ENCODE results near the gene GJA5.
"Not testable (repeated sequence)": the region's sequence is repeated elsewhere in the genome, so short reads cannot be mapped to it uniquely, and the experiment has no call there.

The GJA5 gene

DNA sequence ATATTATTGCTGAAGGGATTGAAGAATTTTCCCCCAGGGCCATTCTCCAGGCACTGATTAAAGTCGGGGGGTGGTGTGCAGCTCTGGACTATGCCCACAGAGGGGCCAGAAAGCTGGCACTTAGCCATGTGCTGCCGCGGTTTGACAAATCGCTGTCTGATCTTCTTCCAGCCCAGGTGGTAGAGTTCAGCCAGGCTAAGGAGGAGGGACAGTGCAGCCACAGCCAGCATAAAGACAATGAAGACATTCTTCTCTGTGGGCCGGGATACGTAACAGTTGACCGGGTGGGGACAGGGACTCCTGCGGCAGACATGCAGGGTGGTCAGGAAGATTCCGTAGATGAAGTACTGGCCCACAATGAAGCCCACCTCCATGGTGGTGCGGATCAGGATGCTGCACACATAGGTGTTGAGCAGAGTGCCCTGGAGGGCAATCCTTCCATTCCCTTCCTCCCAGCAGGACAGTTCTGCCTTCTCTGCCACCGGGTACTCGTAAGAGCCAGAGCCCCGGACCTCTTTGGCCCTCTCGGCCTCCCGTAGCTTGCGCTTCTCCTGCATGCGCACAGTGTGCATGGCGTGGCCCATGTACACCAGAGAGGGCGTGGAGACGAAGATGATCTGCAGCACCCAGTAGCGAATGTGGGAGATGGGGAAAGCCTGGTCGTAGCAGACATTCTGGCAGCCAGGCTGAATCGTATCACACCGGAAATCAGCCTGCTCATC is 1.9 kb downstream of the GJA5 start:
- no peak for DNase-seq

GRCh38 chr1:147757015-147757990 is 3.1 kb downstream of the GJA5 start:
- no peak for DNase-seq

- DNase-seq = no peak
Observed at GRCh38 chr1:147756341-147756740, 4.1 kb downstream of the GJA5 start.

DNA sequence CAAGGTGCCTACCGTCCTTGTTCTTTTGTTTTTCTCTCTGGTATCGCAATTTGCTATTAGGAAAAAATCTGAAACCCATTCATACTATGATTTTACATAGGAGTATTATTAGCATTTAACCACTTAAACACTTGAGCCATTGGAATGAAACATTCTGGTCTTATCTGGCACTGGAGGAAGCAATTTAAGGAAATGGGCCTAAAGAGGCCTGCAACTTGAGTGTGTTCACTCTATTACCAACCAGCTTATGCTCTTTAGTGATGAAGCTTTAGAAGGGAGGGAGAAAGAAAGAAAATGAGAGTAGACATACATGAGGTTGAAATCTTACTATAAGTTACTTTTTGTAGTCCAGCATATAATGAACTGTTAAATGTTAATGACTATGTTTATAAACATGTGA is 5.7 kb downstream of the GJA5 start:
- DNase-seq = no peak

DNA sequence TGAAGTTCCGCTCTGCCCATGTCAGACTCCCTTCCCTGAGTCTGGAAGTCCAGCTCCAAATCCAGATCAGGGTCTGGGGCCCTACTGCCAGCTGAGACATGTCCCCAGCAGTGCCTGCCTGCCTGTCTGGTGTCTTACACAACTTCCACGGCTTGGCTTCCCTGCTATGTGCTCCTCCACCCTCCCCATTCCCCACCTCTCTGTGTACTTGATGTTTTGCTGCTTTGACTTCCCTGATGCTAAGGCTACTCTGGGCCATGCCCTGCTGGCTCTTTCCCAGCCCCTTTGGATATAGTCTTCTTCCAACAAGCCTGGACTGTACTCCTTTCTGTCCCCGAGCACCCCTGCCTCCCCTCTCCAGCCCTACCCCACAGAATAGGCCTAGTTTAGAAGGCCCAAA is 7.3 kb downstream of the GJA5 start:
- no peak for DNase-seq

DNA sequence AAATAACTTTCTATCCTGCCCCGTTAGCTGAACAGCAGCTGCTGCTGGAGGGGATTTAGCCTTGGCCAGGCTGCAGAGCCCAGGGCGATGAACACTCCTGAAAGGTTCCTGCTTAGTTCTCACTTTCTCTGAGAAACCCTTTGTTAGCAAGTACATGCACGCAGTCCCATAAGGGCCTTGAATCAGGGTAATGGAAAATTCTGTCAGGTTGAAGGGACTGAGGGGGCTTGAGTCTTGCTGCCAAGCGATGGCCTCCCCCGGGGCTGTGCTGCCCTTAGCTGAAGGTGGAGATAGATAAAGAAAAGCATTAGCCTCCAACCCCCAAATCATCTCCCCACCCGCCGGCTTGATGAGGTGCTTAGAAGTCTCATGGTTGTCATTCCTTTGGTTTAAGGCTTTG is 7.9 kb downstream of the GJA5 start:
- DNase-seq = no peak

DNA sequence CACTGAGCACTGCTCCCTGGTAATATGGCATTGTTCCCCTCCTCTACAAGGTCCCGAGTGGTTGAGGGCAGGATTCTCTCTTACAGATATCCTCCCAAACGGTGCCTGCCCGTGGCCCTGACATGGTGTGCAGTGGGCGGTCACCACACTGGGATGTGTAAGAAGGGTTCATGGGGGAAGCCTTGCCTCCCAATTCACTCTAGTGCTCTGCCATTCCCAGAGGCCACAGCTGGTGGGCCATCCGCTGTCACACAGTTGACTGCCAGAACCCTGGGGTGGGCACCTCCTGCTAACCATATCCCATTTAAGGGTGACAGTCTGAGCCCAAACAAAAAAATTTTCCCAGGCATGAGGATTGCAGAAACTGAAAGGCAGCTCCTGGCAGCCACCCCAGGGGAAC is 9.1 kb downstream of the GJA5 start:
- no peak for DNase-seq

DNA sequence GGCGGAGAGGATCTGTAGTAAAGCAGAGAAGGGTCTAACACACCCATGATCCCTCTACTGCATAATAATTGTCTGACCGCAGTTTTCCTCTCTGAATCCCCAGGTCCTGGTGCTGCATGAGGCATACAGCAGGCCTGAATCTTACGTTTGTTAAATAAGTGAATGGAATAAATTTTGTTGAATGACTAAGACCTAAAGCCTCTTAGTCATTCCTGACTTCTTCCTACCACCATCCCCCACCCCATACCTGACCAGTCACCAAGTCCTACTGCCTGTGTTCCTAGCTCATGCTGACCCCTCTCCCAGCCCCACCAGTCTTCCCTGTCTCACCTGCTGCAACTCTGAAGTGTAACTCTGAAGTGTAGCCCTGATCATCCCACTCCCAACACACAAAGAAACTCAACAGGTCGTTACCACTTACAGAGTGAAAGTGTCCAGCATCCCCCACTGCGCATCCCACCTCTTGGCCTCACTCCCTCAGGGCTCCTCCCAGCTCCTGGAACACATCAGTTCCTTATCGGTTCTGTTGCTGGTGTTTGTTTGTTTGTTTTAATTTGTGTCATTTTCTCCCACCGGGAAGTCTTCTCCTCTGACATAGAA is 9.7 kb downstream of the GJA5 start:
- no peak for DNase-seq

- DNase-seq = no peak
Observed at GRCh38 chr1:147749792-147750191, 10.6 kb downstream of the GJA5 start.

GRCh38 chr1:147748676-147749350 is 11.6 kb downstream of the GJA5 start:
- DNase-seq = no peak

DNA sequence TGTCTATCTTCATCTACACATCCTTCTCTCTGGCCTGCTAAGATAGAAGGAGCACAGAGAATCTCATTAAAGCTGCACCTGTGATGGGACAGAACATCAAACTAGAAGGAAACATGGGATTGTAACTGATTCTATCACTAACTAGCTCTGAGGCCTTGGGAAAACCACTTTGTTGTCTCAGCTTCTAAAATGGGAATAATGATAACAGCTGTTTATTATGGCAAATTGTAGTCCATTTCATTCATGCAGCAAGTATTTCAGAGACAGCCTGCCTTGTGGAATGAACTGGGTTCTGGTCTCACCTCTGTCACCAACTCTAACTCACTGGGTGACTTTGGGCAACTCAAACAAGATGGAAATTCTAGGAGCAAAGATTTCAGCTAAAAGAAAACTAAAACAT is 12.4 kb downstream of the GJA5 start:
- no peak for DNase-seq

DNA sequence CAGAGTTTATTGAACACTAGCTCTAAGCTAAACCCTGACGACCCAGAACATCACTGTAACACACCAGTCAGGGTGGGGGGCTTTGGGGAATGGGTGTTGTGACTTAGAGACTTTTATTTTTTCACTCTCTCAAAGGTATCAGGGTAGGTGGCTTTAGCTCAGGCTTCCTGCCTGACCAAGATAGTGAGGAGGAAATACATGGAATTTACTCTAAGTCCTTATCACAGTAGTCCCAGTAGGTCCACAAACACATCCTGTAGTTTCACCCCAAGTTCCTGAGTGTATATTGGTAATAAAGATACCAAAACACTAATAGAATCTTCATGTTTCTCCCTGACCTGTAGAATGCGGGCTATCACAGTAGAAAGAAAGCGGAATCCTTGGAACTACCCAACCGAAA is 15.1 kb downstream of the GJA5 start:
- no peak for DNase-seq

DNA sequence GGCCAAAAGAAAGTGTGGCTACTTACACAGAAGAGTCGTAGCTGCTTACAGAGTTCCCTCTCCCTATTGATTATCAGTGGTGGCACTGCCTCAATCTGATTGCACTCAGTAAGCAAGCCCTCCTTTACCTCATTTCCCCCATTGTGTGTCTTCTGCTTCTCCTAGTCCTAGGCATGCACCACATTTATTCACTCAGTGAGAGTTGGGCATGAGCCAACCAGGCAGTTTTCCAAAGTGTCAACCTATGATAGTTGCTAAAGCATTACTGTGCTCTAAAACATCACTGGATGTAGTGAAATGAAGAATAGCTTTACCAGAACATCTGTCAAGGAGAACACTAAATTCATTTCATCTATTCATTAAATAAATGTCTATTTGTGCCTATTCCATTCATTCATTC is 19.3 kb downstream of the GJA5 start:
- DNase-seq = no peak

DNA sequence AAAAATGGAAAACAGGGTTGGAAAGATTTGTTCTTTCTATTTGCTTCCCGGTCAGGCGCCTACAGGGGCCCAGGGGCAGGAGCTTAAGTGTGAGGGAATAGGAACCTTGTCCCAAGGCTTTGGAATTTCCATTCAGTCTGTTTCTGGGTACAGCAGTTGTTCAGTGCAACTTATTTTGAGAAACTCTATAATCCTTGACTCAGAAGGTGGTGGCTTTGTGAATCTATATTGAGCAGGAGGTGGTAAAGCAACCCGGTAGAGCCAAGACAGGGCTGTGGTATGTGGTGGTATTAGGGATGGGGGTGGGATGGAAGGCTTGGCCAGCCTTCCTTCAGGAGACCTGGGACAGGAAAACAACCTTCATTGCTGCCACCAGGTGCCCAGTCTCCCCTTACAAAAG is 20.0 kb downstream of the GJA5 start:
- DNase-seq = no peak

DNA sequence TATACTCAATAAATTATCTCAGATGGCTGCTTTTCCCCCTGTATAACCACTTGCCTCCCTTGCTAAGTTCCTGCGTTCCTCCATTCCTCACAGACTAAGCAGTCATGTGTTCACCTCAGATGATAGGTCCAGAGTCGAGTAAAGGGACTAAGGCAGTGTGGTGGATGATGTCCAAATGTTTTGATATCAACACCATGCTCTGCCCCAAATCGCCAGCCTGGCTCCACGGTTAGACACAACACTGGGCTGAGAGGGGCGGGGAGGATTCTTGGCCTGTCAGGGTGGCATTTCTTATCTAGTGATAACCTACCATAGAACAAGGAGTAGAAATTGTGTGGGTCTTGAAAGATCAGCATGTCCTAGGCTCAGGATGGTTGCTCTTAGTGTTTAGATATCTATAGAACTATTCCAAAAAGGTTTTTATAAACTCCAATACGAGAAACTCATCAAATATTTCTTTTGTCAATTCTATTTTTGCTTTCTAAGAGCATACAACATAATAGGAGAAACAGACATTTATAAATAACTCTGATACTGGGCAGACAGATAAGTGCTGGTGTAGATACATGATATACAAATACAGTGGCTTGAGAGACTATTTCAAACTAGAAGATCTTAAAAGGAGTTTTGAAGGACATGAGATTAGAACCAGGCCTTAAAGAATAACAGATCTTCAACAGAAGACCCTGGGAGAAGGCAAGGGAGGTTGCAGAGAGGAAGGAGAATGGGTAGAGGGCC is 21.5 kb downstream of the GJA5 start:
- DNase-seq = no peak

DNA sequence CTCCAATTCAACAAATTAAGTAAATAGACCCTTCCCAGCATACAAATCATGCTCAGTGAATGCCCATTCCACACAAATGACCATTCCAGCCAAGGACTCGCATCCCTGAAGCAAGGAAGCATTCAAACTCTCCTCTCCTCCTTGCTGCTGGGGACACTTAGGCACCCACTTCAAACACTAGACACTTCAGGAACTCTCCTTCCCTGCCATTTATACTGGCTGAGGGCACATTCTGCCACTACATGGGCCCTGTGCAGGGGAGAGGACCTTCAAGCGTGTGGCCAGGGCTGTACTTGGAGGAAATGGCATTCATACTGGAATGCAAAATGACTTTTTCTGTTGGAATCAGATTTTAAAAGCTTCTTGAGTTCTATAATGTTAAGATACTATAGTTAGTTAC is 22.3 kb downstream of the GJA5 start:
- no peak for DNase-seq

DNA sequence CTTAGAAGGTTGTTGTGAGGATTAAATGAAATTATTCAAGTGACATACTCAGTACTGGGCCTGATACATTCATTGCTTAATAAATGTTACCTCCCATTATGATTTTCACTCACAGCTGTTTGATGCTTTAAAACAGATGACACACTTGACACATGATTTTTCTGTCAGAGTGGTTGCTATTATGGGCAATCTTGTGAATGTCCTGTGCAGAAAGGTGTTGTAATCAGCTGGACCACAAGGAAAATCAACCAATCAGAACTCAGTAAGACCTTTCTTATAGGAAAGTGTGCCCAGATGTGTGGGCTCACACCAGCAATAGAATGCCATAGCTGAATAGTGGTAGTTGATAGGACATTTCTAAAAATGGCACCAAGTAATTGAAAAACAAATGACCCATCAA is 23.5 kb downstream of the GJA5 start:
- DNase-seq = no peak

DNA sequence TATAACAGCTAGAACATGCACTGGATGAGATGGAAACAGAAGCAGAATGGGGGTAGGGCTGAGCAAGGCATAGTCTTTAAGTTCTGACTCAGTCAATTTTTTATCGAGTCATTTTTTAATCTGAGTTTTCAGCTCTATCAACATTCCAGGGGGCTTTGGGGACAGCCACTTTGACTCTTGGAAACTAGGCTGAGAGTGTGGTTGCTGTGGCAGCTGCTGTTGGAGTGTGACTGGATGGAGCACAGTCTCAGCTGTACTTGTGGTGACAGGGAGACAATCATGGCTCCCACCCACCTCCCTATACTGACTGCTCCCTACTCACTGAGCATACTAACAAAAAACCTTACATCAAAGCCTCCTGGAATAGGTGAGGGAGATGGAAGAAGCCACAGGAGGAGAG is 25.0 kb downstream of the GJA5 start:
- DNase-seq = no peak

GRCh38 chr1:147734291-147734841 is 26.0 kb downstream of the GJA5 start:
- DNase-seq = not testable (repeated sequence)

GRCh38 chr1:147729315-147729714 is 31.1 kb downstream of the GJA5 start:
- DNase-seq = no peak

- DNase-seq = no peak
Observed at GRCh38 chr1:147726168-147726567, 34.2 kb downstream of the GJA5 start.

DNA sequence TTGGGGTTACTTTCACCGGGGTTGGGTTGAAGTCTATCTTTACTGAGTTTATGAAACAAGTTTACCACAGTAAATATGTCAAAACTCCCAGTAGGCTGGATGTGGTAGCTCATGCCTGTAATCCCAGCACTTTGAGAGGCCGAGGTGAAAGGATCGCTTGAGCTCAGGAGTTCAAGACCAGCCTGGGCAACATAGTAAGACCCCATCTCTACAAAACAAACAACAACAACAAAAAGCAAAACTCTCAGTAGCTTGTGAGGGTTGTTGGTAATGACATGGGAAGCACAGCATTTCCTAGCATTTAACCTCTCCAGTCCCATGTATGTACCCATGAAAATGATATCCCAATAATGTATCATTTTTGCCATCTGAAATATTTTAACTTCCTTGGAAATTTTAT is 34.7 kb downstream of the GJA5 start:
- DNase-seq = no peak

Data from activated CD4-positive, alpha-beta T cell treated with anti-CD3 and anti-CD28 coated beads for 48 hours (primary cell).